DMS 273 (cell line): ENCODE results near the gene TRUB2.

Experiments
- DNase-seq: peaks from one replicate; lab custom pipeline; 2025; ENCODE audit not compliant: unreplicated experiment; lab: John Stamatoyannopoulos, UW

TRUB2 gene, protein sequence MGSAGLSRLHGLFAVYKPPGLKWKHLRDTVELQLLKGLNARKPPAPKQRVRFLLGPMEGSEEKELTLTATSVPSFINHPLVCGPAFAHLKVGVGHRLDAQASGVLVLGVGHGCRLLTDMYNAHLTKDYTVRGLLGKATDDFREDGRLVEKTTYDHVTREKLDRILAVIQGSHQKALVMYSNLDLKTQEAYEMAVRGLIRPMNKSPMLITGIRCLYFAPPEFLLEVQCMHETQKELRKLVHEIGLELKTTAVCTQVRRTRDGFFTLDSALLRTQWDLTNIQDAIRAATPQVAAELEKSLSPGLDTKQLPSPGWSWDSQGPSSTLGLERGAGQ

DNA sequence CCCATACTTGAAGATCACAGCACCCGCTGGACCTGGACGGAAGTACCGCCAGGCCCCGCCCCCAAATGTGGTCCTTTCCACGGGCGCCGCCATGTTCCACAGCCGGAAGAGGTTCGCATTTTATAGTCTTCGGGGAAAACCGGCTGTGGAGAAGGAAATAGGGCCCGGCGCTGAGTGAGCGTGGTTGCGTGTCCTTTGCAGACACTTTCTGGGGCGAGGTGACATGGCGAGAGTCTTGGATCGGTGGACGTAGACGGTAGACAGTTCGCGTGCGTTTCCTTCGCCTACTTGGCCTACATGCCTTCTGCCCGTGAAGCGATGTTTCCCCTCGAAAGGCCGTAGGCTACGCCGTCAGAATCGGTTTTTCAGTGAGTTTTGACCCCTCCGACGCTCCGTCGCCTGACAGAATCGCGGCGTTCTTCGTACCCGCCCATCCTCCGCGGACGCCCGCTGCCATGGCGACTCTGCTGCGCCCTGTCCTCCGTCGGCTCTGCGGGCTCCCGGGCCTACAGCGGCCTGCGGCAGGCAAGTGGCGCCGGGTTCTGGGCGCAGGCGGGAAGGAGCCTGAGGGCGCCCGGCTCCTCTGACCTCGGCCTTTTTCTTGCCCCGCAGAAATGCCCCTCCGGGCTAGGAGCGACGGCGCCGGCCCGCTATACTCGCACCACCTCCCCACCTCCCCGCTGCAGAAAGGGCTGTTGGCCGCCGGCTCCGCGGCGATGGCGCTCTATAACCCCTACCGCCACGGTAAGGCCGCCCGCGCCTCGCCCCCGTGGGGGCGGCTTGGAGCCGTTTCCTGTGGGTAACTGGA, at the start of gene TRUB2, which contains the start of gene COQ4:
Gene TRUB2 (minus strand): TSS at position 44 of the 808 bp plus-strand sequence. CDS start 39 bp downstream, at position 5.
Gene COQ4 (plus strand): TSS at position 436 of the 808 bp plus-strand sequence. CDS start 20 bp downstream, at position 456.
- DNase-seq = peak; percentile 97

DNA sequence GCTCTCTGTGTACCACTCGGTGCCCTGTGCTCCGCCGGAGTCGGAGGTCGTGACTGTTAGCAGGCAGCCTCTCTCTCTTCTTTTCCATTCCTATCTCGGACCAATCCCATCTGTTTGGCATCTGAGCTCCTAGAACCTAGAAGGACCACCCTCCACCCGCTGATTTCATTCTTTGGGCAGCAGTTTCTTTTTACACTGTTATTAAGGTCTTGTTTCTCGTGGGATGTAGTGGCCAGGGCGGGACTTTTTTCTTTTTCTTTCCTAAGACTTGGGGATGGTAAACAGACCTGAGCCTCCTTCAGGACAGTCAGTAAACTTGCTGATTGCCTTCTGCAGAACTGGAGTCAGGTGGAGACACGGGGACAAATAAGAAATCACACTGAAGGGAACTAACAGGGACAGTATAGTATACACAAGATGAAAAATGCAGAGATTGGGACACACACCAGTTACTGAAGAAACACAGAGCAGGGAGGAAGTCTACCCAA, 49.4 kb upstream of the TRUB2 start:
- no peak for DNase-seq

DNA sequence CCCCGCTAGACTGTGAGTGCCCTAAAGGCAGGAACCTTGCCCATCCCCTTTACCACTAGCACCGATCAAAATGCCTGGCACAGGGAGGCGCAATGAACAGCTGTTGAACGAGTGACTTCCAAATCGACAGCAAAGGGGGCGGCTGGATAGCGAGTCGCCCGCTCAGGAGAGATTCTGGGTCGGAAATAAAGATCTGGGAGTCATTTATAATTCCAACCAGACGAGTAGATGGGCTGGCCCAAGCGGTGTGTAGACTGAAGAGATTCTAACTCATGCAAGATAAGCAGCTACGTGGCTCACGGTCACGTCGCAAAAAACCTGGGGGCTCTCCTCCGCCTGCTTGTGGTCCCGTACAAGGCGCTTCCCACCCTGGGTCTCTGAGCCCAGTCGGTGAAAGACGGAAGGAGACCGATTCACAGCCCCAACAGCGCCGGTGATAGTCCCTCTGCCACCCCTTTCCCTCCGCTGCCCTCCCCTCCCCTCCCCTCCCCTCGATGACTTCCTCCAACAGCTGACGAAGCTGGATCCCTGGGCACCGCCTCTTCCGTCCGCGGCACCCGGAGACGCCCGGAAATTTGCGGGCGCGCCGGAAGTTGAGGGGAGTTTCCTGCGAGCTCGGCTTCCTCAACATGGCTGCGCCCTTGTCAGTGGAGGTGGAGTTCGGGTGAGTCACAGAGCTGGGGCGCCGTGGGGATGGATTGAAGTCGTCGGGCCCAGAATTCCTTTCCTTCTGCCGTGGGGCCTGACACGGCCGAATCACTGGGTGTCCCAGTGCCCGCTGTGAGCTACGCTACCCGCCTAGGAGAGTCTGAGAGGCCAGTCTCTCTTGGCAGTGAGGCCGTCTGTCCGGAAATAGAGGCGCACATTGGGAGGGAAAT, 48.7 kb upstream of the TRUB2 start, which contains the start of gene URM1:
Gene URM1 (plus strand): TSS at position 623 of the 878 bp plus-strand sequence. CDS start 7 bp downstream, at position 630.
- peak; percentile 98 for DNase-seq

DNA sequence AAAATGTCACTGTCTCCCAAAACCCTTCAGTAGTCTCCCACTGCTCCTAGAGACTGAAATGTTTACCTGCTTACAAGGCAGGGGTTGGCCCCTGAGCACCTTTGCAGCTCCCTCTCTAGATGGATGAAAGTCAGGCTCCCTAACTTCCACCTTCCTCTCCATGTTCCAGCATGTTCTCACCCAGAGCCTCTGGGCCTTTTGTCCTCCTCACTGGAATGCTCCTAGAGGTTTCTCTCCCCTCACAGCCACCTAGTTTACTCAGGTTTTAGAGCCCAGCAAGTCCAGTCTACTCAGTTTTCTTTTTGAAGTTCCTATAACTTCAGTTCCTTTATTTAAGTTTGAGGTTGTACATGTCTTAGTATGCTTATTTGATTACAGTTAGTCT, 48.1 kb upstream of the TRUB2 start:
- peak; percentile 57 for DNase-seq

DNA sequence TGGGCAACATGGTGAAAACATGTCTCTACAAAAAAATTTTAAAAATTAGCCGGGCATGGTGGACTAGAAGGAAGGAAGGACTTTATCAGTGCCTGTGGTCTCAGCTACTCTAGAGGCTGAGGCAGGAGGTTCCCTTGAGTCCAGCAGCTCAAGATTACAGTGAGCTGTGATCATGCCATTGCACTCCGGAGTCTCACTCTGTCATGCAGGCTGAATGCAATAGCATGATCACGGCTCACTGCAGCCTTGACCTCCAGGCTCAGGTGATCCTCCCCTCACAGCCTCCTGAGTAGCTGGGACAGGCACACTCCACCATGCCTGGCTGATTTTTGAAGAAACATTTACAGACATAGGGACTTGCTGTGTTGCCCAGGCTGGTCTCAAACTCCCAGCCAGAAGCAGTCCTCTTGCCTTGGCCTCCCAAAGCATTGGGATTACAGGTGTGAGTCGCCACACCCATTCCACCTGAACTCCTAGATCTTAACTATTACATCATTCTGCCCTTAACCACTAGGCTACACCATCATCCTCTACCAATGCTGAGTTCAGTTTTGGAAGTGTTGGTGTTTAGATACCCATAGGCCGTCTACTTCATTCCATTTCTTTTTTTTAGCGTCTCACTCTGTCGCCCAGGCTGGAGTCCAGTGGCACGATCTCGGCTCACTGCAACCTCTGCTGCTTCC, 46.9 kb upstream of the TRUB2 start:
- no peak for DNase-seq

DNA sequence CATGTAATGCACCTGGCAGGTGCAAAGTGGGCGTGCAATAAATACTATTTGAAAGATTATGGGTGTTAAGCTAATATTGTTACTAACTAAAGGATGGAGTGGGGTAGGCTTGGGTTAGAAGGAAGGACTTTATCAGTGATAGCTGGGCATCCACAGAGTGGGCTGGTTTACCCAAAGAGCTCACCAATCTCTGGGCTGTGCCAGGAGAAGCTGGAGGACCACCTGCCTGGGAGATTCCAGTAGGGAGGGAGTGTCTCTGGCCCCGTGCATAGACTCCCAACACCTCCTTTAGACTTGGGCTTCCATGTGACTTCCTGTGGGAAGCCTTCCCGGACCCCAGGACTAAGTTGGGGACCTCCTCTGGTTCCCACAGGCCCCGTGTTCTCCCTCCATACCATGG, 43.3 kb upstream of the TRUB2 start:
- no peak for DNase-seq

DNA sequence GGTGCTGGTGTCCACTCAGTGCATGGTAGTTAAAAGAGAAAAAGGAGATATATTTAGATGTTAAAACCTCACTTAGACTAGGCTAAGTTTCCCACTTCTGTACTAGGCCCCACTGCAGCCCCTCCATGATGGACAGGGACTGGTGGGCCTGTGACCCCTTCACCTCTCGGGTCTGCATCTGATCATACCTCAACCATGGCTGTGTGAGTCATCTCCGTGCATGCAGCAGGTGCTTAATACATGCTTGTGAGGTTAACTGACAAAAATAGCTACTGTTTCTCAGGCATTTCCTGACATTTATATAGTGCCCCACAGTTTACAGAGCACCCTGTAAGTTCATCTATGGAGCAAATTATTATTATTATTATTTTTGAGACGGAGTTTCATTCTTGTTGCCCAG, 40.5 kb upstream of the TRUB2 start:
- no peak for DNase-seq

DNA sequence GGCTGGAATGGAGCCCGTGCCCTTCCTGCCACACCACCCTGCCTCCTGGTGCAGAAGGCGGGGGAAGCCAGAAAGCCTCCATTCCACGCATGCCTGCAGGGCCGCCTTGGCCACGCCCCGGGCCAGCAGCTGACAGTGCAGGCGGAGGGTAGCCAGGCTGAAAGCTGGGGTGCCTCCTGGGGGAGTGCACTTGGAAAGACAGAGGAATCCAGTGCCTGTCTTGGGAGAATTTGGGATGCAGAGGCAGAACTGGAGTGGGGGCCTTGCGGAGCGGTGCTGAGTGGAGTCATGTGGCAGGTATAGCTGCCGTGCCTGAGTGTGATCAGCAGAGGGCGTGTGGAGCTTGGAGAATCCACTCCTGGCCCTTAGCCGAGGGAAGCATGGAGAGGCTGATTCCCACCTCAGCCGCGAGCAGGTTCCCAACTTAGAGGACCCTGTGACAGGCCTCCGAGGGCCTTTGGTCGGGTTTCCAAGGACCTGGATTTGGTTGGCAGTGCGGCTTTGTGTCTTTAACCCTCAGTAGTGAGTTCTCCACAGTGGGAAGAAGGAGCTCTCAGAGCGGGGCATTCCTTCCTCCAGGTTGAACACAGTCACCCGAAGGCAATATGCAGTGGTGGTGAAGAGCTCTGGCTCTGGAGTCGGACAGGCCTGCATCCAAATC, 39.9 kb upstream of the TRUB2 start:
- DNase-seq = peak; percentile 95

DNA sequence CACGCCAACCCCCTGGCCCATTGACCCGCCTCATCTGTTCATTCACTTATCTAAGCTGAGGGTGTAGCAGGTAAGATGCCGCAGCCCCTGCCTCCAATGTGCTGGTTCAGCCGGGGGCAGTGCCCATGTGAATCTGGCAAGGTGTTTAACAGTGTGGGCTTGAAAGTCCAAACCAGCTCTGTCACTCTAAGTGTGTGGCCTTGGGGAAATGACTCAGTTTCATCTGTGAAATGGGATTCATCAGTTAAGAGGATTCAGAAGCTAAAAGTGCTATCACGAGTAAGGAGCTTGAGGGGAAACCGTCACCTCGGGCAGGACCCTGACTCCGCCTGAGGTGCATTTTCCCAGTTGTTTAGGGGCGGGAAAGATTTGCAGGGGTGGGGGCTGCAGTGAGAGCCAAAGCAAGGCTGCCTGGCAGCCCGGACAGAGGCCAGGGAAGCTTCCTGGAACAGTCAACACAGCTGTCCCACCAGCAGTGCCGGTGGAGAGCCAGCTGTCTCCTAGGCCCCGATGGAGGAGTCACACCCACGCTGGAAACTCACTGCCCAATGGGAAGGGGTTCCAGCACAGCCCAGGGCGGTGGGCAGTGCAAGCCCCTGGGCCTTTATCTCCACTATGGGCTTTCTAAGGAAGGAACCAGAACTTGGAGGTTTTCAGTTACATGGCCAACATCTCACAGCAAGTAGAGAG, 39.2 kb upstream of the TRUB2 start:
- DNase-seq = peak; percentile 89

DNA sequence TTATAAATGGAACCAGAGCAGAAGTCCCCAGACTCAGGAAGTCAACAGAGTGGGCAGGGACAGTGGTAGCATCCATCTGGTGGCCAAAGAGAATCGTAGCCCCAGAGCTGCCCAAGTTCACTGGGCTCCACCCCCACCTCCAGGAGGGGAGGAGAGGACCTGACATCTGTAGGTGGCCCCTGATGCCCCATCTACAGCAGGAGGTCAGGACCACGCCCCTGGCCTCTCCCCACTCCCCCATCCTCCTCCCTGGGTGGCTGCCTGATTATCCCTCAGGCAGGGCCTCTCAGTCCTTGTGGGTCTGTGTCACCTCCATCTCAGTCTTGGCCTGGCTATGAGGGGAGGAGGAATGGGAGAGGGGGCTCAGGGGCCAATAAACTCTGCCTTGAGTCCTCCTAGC, 38.6 kb upstream of the TRUB2 start:
- no peak for DNase-seq

DNA sequence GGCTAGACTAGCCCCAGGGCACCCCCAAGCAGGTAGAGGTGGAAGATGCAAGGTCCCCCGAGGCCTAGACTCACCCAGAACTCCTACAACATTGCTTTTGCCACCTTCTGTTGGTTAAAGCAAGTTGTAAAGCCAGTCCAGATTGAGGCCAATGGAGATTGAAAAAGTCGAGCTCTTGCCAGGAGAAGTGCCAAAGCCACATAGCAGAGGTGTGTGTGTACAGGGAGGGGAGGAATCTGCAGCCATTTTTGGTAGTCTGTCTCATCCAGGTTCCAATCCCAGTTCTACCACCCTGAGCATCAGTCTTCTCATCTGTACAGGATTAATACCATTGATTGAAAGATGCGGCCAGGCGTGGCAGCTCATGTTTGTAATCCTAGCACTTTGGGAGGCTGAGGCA, 36.6 kb upstream of the TRUB2 start:
- no peak for DNase-seq

DNA sequence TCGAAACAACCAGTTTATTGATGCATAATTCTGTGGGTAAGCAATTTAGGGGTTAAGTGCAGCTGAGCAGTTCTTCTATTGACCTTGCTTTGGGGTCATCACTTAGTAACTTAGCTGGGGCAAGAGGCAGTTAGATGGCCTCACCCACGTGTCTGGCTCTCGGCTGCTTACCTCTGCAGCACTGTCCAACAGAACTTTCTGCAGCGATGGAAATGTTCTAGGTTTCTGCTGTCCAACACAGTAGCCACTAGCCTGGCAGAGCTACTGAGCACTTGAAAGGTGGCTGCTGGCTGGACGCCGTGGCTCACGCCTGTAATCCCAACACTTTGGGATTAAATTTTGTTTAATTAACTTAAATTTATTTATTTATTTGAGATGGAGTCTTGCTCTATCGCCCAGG, 35.8 kb upstream of the TRUB2 start:
- DNase-seq = no peak

DNA sequence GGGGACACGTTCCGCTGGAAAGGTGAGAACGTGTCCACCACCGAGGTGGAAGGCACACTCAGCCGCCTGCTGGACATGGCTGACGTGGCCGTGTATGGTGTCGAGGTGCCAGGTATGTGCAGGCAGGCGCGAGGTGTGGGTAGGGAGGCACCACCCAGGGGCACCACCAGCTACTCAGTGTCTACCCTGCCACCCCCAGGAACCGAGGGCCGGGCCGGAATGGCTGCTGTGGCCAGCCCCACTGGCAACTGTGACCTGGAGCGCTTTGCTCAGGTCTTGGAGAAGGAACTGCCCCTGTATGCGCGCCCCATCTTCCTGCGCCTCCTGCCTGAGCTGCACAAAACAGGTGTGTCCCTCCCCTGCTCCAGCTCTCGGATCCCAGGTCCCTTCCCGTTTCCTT, 33.2 kb upstream of the TRUB2 start:
- DNase-seq = no peak

DNA sequence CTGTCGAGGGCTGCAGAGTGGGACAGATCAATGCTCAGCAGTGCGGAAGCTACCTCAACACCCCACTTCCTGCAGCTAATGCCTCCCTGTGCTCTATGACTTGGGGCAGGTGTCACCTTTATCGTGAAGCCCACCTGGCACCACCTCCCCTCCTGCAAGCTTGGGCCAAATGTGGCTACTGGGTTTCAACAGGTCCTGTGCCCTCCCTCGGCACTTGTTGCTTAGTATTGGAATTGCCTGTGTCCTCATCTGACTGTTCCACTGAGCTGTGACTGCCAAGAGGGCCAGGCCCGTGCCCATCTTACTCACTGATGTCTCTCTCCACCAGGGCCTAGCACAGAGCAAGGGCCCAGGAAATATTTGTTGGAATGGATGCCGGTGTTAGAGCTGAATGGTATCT, 27.5 kb upstream of the TRUB2 start:
- no peak for DNase-seq

DNA sequence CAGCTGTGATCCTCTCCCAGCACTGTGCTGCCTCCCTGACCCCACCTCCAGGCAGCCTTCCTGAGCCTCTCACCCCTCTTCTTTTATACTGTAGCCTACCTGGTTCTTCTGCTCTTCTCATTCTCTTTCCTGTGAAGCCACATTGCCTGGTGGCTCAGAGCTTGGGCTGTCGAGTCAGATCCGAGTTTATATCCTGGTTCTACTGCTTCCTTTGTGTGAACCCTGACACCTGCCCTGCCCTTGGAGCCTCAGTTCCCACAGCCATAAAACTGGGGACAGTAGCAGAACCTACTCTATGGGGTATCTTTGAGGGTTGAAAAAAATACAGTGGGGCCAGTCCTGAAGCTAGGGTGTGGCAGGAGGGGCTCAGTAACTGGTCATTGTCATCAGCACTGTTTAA, 26.9 kb upstream of the TRUB2 start:
- no peak for DNase-seq

DNA sequence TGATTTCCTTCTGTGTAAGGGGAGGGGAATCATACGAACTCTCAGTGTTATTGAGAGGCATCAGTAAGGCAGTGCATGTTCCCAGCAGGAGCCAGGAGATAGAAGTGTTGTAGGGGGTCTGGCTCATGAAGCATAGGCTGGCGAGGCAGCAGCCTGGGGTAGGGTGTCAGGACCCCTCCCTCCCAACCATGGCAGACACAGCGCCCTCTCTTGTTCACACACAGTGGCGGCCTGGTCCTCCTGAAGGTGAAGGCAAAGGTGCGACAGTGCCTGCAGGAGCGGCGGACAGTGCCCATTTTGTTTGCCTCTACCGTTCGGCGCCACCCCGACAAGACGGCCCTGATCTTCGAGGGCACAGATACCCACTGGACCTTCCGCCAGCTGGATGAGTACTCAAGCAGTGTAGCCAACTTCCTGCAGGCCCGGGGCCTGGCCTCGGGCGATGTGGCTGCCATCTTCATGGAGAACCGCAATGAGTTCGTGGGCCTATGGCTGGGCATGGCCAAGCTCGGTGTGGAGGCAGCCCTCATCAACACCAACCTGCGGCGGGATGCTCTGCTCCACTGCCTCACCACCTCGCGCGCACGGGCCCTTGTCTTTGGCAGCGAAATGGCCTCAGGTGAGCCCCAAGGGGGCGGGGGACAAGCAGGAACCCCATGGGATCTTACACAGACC, 22.8 kb upstream of the TRUB2 start:
- DNase-seq = no peak

DNA sequence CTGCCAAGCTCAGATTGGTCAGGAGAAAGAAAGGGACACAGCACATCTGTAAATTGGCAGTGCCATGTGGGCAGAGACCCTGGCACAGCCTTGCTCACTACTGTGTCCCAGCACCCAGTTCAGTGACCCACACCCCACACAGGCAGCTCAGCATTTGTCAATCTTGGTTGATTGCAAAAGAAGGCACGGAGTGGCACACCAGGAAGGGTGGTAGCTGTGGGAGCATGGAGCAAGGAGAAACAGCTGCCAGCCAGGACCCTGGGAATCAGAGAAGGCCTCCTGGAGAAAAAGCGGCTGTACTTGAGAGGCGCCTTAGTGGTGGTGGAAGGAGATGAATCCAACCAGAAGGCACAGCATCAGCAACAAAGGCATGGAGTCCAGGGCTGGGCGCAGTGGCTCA, 21.6 kb upstream of the TRUB2 start:
- DNase-seq = no peak

DNA sequence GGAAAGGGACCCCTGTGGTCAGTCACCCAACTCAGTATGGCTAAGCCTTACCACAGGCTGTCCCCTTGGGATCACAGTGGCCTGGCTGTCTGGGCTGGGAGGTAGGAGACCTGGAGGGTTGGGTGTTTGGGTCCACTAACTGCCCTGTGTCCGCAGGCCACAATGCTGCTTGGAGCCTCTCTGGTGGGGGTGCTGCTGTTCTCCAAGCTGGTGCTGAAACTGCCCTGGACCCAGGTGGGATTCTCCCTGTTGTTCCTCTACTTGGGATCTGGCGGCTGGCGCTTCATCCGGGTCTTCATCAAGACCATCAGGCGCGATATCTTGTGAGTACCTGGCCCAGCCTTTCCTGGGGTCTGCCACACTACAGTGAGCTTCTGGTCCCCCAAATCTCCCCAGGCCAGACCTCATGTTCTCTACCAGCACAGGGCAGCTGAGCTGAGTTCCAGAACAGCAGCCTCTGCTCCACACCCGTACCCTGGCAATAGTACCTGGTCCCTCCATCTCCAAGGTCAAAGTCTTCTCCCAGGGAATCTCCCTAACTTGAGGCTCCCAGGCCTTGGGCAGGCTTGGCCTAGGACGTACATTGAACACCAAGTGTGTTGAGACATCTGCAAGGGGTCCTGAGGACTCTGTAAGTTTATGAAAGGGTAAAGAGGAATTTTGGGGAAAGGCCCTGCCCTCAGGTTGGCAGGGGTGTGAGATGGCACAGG, 20.9 kb upstream of the TRUB2 start:
- DNase-seq = no peak
